LHCN-M2 (cell line): ENCODE measurements around the gene NCF2. TPM values are rescaled to one million over a fixed set of nuclear protein-coding genes. Genes with fewer than 3 reads are reported as not detected.
A peak's percentile ranks its signal among the peaks of the same experiment; 100 is the strongest.

ENCODE experiments used
- DNase-seq: peaks from one replicate; pipeline ENCODE4 v3.0.0-alpha.2; 2012; ENCODE audit warnings: low read depth
- total RNA-seq: library from RNA; depleted of rRNA; stranded (reverse); fragments of >200 nt; gene quantifications from 2 replicates; pipeline ENCODE4 v1.2.3, GENCODE V29; 2014

NCF2 gene
- total RNA-seq, 1 experiment from 2014 or later: 0.06 TPM

DNA sequence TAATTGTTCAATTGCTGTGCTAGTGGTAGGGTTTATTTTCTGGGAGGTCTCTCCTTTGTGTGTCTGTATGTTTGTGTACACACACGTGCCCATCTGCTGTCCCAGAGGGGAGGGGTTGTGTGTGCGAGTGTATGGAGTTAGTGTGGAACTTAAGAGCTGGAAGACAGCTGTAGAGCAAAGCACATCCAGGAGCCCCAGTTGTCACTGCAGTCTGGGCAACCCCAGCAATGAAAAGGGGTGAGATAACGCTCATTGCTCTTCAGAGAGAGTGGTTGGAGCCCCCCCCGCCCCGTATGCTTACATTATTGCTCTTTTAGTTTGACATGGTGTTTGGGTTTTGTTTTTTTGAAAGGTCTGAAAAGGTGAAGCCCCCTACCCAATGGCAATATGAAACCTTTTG lies 36.9 kb downstream of the NCF2 start:
- no peak for DNase-seq

DNA sequence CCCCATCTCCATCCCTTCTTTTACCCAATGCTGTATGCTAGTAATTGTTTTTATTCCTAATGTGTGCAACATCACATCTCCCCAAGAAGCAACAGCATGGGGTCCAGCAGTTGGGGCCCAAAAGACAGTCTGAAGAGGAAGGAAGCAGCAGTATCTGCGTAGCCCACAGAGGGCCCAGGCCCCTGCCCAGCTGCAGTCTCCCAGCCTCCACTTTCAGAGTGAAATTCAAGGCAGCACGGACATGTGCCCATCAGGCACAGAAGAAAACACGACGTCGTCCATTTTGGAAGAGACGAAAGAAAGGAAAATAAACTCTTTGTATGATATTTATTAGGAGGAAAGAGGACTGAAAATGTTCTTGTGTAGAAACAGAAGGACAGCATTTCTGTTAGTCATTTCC lies 37.4 kb downstream of the NCF2 start:
- DNase-seq: no peak

DNA sequence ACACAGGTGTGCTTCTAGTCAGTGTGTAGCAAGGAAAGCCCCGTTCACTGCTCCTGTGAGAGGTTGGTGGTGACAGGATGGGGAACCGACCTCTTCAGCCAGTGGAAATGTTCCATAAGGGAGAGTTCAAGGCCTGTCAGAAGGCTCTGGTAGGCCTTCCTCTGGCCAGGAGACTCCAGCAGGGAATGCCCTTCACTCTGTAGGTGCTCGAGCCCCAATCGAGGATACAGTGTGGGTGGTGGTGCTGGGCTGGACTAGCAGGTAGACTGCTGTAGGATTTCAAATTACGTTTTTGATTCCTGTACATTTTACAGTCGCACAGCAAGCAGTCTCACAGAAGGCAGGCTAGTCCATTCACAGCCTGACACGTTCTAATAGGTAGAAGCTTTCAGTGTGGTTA lies 37.8 kb downstream of the NCF2 start:
- no peak for DNase-seq

DNA sequence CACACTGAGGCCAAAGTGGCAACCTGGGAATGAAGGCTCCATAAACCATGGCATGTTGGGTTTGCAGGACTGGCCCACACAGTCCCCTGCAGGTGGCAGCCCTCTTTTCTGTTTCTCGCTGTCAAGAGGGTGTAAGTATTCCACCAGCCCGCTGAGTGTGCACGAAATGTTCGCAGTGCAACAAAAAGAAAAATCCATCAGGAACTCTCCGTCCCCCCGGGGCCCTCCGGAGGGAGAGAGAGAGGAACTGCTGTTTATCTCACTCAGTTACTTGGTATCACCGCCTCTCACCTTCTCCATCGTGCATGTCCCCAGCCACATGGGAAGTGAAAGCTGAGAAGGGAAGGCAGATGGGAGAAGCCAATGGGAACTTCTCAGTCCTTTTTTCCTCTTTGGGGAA lies 38.3 kb downstream of the NCF2 start:
- no peak for DNase-seq

DNA sequence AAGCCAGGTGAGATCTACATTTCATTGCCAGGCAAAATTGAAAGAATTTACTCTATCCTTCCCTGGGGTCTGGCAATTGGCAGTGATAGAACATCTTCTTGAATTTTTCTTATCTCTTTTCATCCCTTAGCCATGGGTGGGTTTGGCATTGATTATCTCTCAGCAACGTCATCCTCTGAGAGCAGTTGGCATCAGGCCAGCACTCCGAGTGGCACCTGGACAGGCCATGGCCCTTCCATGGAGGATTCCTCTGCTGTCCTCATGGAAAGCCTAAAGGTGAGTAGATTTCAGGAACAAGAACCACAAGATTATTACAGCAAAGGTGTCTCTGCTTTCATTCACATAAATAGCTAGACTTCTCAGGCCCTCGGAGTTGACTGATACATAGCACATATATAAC lies 39.3 kb downstream of the NCF2 start:
- DNase-seq: no peak

DNA sequence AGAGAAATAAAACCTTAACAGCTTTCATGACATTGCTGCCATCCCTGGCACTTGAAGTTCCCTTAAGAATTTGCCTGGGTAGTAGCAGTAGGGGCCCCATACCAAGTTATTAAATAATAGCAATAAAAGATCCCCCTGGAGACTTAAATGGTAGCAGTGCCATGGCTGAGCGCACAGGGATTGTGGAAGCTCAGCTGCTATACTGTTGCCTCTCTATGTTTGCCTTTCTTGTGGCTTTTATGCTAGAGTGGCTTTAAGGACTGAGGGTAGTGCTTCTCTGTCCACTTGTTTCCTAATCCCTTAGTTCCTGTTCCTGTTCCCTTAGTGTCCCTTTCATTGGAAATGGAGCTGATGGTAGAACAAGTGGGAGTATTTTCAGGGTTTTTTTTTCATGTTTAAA lies 42.1 kb downstream of the NCF2 start:
- DNase-seq: no peak

DNA sequence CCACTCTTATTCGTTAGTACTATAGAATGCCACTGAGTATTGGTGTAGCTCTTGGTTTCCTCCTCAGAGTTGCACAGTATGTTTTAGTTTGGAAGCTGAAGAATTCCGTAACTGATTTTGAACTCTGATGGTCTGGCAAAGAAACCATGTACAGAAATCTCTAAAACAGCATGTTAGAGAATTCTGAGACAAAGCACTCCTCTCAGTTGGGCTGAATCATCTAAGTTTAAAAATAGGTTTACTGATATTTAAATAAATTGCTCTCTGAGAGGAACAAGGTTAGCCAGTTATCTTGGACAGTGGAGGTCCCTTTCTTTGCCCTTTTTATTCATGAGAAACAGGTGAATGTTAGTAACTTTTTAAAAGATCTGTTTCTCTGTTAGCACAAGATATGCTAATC lies 43.8 kb downstream of the NCF2 start:
- no peak for DNase-seq

DNA sequence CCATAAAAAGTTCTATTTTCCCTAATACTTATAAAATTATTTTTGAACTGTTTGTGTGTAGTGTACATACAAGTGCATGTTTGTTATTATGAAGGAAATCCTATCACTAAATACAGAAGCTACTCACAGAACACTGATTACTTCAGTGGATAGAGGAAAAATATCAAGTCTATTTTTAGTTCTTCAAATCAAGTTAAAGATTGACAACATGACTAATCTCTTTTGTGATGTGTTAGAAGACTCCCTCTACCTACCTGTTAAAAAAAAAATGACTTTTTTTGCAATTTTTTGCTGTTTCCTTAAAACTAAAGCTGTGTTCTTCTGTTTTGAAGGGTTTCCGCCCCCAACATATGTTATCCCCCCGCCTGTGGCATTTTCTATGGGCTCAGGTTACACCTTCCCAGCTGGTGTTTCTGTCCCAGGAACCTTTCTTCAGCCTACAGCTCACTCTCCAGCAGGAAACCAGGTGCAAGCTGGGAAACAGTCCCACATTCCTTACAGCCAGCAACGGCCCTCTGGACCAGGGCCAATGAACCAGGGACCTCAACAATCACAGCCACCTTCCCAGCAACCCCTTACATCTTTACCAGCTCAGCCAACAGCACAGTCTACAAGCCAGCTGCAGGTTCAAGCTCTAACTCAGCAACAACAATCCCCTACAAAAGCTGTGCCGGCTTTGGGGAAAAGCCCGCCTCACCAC lies 45.5 kb downstream of the NCF2 start:
- no peak for DNase-seq

DNA sequence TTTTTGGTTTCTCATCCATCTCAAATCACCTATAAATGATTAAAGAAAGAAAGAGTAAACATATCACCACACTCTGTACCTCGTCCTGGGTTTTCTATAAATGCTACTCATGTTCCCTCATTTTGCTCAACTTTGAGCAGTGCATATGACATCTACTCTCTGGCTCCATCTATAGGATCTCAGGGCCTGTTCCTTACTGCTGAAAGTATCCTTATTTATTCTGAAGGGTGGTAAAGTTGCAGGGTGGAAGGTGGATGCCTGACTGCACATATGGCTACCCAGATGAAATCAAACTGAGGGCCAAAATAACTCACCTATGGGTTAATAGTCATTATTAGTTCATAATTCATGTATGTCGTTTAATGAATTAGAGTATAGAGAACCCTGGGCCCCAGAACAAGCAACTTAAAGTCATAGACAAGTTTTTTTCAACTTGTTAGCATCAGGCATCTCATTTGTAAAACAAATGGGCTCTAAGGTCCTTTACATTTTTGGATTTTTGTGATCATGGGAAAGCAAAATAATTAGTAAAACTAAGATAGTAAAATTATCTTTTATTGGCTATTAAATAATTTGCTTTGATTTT lies 46.5 kb downstream of the NCF2 start:
- peak; percentile 62 for DNase-seq

DNA sequence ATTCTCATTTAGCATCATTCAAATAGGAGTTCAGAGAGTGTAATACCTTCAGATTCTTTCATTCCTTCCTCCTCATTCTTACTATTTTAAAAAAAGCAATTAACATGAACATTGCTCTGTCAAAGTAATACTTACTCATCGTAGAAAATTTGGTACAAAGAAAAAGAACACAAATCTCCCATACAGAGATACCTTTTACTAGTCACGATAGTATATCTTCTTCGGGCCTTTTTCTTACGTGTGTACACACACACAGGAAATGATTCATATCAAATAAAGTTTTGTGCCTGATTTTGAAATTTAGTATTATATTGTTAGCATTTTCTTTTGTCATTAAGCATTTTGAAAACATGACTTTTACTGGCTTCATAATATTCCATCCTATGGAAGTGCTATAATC lies 52.9 kb downstream of the NCF2 start:
- DNase-seq: no peak

DNA sequence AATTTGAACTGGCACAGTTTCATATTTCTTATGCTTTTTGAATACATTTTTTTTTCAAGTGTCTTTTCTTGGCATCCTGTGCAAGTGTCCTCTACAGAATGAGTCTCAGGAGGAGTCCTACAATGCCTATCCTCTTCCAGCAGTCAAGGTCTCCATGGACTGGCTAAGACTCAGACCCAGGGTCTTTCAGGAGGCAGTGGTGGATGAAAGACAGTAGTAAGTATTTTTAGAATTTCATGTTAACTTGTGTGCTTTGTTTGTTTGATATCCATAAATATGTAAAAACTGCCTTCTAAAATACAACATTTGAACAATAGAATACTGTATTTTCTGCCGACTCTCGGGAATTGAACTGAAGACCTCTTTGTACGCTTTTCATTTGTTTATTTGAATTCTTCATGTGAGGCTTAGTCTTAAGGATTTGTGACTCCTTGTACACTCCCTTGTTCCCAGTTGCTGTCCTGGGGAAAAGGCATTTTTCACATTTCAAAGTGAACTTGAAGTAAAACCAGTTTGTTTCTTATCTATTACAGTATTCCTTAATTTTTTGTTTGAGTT lies 56.6 kb downstream of the NCF2 start:
- no peak for DNase-seq

DNA sequence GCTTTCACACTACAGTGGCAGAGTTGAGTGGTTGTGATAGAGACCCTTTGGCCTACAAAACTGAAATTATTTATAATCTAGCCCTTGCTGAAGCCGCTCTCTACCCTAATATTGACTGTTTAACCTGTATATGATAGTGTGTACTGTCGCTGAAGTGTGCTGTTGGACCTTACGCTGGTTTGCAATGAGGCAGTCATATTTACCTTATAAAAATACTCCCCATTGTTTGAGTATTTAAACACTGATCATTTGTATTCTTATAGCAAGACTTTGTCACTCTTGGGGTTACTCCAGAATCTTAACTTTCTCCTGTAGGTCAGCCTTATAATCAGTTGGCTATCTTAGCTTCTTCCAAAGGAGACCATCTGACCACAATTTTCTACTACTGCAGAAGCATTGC lies 61.7 kb downstream of the NCF2 start:
- DNase-seq: no peak

DNA sequence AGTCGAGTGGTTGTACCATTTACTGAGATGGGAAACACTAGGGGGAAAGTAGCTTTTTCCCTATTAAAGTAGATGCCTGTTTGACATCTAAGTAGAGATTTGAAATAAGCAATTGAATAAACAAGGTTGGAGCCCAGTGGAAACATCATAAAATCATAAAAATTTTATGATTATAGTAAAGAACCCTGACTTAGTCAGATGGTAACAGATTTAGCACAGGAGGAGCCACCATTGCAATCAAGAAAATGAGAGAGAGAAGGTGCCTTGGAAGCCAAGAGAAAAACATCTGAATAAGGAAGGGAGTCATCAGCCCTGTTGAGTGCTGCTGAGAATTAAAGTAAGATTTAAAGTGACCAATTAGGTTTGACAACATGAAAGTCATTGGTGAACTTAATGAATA lies 68.2 kb downstream of the NCF2 start:
- DNase-seq: no peak

DNA sequence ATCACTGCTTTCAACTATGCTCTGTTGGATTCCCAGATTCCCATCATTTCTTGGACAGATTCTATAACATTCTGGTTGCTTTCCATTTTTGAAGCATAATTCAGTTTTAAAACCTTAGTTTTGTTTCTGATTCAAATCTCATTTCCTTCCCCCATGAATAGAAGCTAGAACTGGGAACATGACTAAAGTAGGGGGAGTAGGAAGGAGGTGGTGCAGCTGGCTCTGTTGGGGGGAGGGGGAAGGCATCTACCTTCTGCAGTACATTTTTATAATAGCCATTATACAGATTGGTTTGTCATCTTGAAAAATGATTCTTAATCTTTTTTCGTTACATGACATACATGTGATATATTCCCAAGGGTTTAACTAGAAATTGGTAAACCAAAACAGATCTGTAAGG lies 69.9 kb downstream of the NCF2 start:
- DNase-seq: no peak

DNA sequence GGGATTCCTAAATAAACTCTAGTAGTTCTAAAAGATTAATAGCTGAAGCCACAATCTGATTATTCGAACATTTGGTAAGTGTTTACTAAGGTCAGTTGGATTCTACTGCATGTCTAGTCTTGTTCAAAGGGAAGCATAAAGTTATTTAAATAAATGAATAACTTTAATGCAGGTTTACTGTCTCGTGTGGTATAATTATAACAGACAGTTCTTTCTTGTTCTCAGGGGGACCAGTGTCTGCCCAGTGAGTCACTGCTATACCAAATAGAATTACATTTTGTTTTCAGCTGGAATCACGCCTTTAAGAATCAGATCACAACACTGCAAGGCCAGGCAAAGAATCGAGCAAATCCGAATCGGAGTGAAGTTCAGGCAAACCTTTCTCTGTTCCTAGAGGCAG lies 72.9 kb downstream of the NCF2 start:
- no peak for DNase-seq

DNA sequence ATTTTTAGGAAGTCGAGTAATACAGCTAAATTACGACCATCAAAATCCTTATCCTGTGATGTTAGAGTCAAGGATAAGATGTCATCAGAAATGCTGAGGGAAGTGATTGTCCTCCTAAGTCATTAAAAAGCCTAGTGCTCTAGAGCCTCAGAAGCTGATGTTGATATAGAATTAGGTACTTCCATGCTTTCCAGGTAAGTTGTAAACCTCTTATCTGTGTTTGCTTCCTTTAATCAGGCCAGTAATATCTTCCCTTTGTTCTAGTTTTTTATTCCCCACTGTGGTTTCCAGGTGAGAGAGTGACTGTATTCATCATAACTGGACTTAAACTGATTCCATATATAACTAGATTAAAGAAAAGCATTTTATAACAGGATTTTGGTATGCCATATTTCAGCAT lies 73.5 kb downstream of the NCF2 start:
- DNase-seq: no peak

DNA sequence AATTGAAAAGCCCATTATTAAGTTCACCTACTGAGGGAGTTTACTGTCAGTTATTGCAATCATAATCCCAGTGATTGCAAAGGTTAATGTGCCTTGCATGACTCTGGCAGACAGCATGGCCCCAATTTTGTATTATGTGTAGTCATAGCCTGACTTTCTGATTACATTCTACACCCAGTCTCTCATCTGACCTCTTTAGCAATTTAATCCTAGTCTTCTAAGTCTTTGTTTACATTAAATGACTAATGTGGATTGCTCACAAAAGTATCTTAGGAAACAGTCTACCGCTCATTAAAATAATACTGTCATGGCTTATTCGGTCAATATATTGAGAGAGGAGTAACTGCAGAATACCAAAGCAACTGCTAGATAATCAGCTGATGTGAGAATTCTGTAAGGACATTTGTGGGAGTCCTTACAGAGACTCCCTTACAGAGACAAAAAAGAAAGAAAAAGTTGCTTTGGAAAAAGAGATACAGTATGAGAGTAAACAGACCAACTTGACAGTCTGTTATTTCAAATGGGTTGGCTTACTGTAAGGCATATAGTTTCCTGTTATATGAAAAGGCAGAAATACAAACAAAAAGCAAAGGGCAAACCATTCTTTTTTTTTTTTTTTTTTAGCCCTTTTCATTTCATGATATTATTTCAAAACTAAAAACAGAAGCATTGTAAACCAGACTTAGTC lies 75.1 kb downstream of the NCF2 start:
- peak; percentile 77 for DNase-seq

DNA sequence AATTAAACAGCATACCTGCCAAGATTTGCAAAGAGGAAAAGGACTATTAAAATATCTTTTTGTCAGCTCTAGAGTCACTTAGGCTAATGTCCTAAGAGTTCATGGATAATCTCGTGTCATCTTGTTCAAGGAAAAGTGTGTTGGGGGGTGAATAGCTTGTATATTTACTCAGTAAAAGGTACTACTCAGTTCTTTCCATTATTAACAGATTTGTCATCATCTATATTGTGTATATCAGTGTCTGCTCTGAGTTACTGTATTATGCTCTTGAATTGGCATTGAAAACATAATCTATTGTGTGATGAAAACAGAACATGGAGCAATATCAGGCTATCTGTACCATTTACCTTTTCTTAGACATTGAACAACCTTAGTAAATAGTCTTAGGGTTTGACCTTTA lies 76.0 kb downstream of the NCF2 start:
- no peak for DNase-seq

DNA sequence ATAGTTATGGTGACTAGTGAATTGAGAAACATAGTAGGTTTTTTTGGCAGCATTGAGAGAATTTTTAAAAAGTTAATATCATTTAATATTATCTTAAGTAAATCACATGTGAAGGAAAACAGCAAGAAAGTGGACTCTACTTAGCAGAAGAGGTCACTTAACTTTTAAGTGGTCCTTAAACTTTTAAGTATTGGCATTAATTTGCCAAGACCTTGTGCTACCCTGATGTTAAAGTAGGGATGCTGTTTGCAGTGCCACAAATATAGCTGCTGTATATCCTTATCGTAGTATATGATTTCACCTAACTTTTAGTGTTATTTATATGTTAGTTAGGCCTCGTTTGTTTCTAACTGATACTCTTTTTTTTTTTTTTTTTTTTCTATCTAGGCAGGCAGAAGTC lies 77.8 kb downstream of the NCF2 start:
- DNase-seq: no peak

DNA sequence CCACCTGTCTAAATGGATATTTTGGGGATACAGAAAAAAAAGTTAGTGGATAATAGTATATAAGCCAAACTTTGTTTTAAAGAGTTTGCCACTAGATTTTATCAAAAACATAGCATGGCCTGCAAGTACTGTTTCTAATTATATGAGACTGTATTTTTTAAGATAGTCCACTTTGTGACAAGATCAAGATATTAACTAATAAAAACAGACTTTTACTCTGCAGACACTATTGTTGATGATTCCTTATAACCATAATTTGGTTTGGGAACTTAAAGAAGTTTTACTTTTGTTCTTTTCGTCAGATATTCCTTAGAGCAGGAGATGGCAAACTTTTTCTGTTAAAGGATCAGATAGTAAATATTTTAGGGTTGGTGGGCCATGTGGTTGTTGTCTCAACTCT lies 81.6 kb downstream of the NCF2 start:
- DNase-seq: no peak

DNA sequence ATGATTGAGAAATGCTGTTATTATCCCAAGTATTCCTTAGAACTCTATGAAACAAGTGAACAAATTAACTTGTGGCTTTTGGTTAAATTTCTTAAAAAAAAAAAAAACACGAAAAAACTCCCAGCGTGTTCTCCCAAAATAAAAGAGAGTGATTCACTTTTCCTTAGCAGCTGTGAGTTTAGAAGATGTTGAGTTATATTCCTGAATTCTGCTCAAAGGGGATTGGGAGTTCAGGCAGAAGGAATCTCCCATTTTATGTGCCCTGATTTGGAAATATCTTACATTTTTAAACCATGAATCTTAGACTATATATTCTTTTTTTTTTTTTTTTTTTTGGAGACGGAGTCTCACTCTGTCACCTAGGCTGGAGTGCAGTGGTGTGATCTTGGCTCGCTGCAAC lies 83.7 kb downstream of the NCF2 start:
- DNase-seq: peak; percentile 69
